Keratinocyte (primary cell): ENCODE data around the gene TTYH2. TPM values are rescaled to one million over a fixed set of nuclear protein-coding genes. Genes with fewer than 3 reads are reported as not detected.

Experiments
- DNase-seq: peaks from one replicate; pipeline ENCODE4 v3.0.0-alpha.2; 2011; ENCODE audit warnings: low read depth, missing footprints, low spot score
- FAIRE-seq: peaks from 2 replicates; lab custom pipeline; 2011; peaks lifted over from hg19 to GRCh38; lab: Jason Lieb, UNC
- H2AFZ ChIP-seq: 2 replicates; pipeline ENCODE4 v1.6.0; 2012; ENCODE audit warnings: low read length, control low read depth, inconsistent platforms; ENCODE audit not compliant: control insufficient read depth
- H3K27ac ChIP-seq: 2 replicates; pipeline ENCODE4 v1.5.1; 2011; ENCODE audit warnings: low read length; ENCODE audit not compliant: control insufficient read depth, insufficient read depth
- H3K27me3 ChIP-seq: 3 replicates; pipeline ENCODE4 v1.6.0; 2011; ENCODE audit warnings: low read length; ENCODE audit not compliant: control insufficient read depth, insufficient read depth; ENCODE audit errors: extremely low read depth
- H3K36me3 ChIP-seq, 2 experiments: 2 replicates in 1 of 2; 3 replicates in 1 of 2; pipeline ENCODE4 v1.5.1; 2011; ENCODE audit warnings: low read length in 2 of 2, mild to moderate bottlenecking in 1 of 2; ENCODE audit not compliant: control insufficient read depth in 2 of 2, insufficient read depth in 2 of 2; ENCODE audit errors: extremely low read depth in 1 of 2
- H3K4me1 ChIP-seq: 3 replicates; pipeline ENCODE4 v1.5.1; 2011; ENCODE audit warnings: low read length; ENCODE audit not compliant: control insufficient read depth, insufficient read depth; ENCODE audit errors: extremely low read depth
- H3K4me2 ChIP-seq: 3 replicates; pipeline ENCODE4 v1.6.0; 2011; ENCODE audit warnings: low read depth, low read length; ENCODE audit not compliant: control insufficient read depth, insufficient read depth; ENCODE audit errors: extremely low read depth
- H3K4me3 ChIP-seq, 3 experiments: fragments of 200-600 bp in 1 of 3; sonication (generic) in 1 of 3; 2 replicates in 2 of 3; 3 replicates in 1 of 3; pipeline ENCODE4 v1.5.1; 2011 to 2016; ENCODE audit warnings: low read length in 3 of 3, mild to moderate bottlenecking in 3 of 3, control low read depth in 2 of 3, inconsistent platforms in 1 of 3, low read depth in 1 of 3, mixed read lengths in 1 of 3, mixed run types in 1 of 3, moderate library complexity in 1 of 3; ENCODE audit not compliant: control insufficient read depth in 2 of 3, insufficient read depth in 2 of 3; ENCODE audit errors: extremely low read depth in 1 of 3
- H3K79me2 ChIP-seq: 2 replicates; pipeline ENCODE4 v1.6.0; 2012; ENCODE audit warnings: low read length; ENCODE audit not compliant: control insufficient read depth, insufficient read depth
- H3K9ac ChIP-seq: 3 replicates; pipeline ENCODE4 v1.6.0; 2011; ENCODE audit warnings: low read length; ENCODE audit not compliant: control insufficient read depth, insufficient read depth; ENCODE audit errors: extremely low read depth
- H3K9me1 ChIP-seq: 3 replicates; pipeline ENCODE4 v1.6.0; 2011; ENCODE audit warnings: low read length; ENCODE audit not compliant: control insufficient read depth, insufficient read depth; ENCODE audit errors: extremely low read depth
- H3K9me3 ChIP-seq: 2 replicates; pipeline ENCODE4 v1.5.1; 2012; ENCODE audit warnings: low read depth, low read length; ENCODE audit not compliant: control insufficient read depth
- H4K20me1 ChIP-seq: 3 replicates; pipeline ENCODE4 v1.6.0; 2011; ENCODE audit warnings: low read length; ENCODE audit not compliant: control insufficient read depth, insufficient read depth; ENCODE audit errors: extremely low read depth
- CTCF ChIP-seq, 3 experiments: IDR thresholded peaks in 1 of 3; conservative IDR thresholded peaks in 1 of 3; optimal IDR thresholded peaks in 1 of 3; 2 replicates in 2 of 3; 3 replicates in 1 of 3; pipeline versions ENCODE3 to v1.5.1; 2011; ENCODE audit warnings: low read length in 3 of 3, mild to moderate bottlenecking in 3 of 3, moderate library complexity in 2 of 3, control low read depth in 1 of 3, inconsistent platforms in 1 of 3; ENCODE audit not compliant: insufficient read depth in 2 of 3; ENCODE audit errors: extremely low read depth in 1 of 3
- EZH2 ChIP-seq: IDR thresholded peaks from one replicate; pipeline ENCODE4 v1.6.1; 2012; ENCODE audit warnings: inconsistent platforms, mild to moderate bottlenecking, low read length, moderate library complexity
- dilution Hi-C: fragments of 300-500 bp; cut with MboI; formaldehyde crosslinking; loops from one replicate; pipeline ENCODE4 v1.7.0; 2020; ENCODE audit warnings: low sequenced_read_pairs; ENCODE audit not compliant: extremely low pct_ligation_motif_present
- polyA plus RNA-seq, 5 experiments: library from polyadenylated mRNA; depleted of rRNA in 3 of 5; stranded (reverse) in 3 of 5; stranded (forward) in 1 of 5; unstranded in 1 of 5; fragments of >200 nt; gene quantifications; 1 replicate in 1 of 5; 2 replicates in 3 of 5; 3 replicates in 1 of 5; pipeline versions ENCODE4 v1.2.1 to v1.2.3, GENCODE V29; 2011 to 2012; ENCODE audit warnings: missing spikeins in 2 of 5, low read depth in 1 of 5, low replicate concordance in 1 of 5

TTYH2 gene
- polyA plus RNA-seq, 1 donor (not counting 4 experiments of a cell fraction or from before 2014, with no cell fraction given): 3.7 TPM

- DNase-seq (no peak), FAIRE-seq (no peak)
- no peak for TF ChIP-seq EZH2
- TF ChIP-seq CTCF (optimal IDR thresholded peaks at IDR 0.05 in 1 of 3, IDR thresholded peaks at IDR 0.05 in 1 of 3, conservative IDR thresholded peaks at IDR 0.05 in 1 of 3; ENCODE audit: extremely low read depth in 1 of 3, insufficient read depth in 2 of 3, low read length in 3 of 3): no peak
- H3K36me3 ChIP-seq: no peaks in the 10 kb centered on the region
- no peaks in the 10 kb centered on the region for H3K9me1 ChIP-seq
- dilution Hi-C loops: no loop called here
- H3K27ac ChIP-seq: no peak overlapping the region
- H3K4me3 ChIP-seq: no peak overlapping the region
- no peaks in the 10 kb centered on the region for H3K79me2 ChIP-seq
- H3K9me3 ChIP-seq: no peaks in the 10 kb centered on the region
- H2AFZ ChIP-seq: no peak overlapping the region
- no peaks in the 10 kb centered on the region for H3K4me1 ChIP-seq
- H3K9ac ChIP-seq: no peak overlapping the region
- H3K4me2 ChIP-seq: no peak overlapping the region
- H4K20me1 ChIP-seq: no peaks in the 10 kb centered on the region
- H3K27me3 ChIP-seq: peaks cover under 1% of the 10 kb centered on the region
These were observed 6.8 kb downstream of the TTYH2 start for GRCh38 chr17:74220219-74220618.

GRCh38 chr17:74220946-74221818 is 7.8 kb downstream of the TTYH2 start:
- FAIRE-seq (no peak), DNase-seq (no peak)
- TF ChIP-seq CTCF (optimal IDR thresholded peaks at IDR 0.05 in 1 of 3, IDR thresholded peaks at IDR 0.05 in 1 of 3, conservative IDR thresholded peaks at IDR 0.05 in 1 of 3; ENCODE audit: extremely low read depth in 1 of 3, insufficient read depth in 2 of 3, low read length in 3 of 3) (no peak), EZH2 (no peak)
- Histone ChIP-seq H3K27me3 (peaks cover 5% of the 10 kb centered on the region), H3K36me3 (no peaks in the 10 kb centered on the region), H3K9me1 (no peaks in the 10 kb centered on the region), H2AFZ (no peak overlapping the region), H3K4me3 (no peak overlapping the region), H3K27ac (no peak overlapping the region), H3K9me3 (no peaks in the 10 kb centered on the region), H4K20me1 (no peaks in the 10 kb centered on the region), H3K4me1 (no peaks in the 10 kb centered on the region), H3K4me2 (no peak overlapping the region), H3K9ac (no peak overlapping the region), H3K79me2 (no peaks in the 10 kb centered on the region)
- dilution Hi-C loops: no loop called here
